HG03565 (cell line): ENCODE results near the gene SLC44A1.

Source experiments
- ATAC-seq: cut with Tn5 transposase; IDR thresholded peaks from one replicate; pipeline ENCODE4 v1.9.1; 2021; ENCODE audit warnings: mild to moderate bottlenecking, moderate library complexity; ENCODE audit not compliant: unreplicated experiment

The SLC44A1 gene

GRCh38 chr9:105455836-105456475 is 211.5 kb downstream of the SLC44A1 start:
- no peak for ATAC-seq

DNA sequence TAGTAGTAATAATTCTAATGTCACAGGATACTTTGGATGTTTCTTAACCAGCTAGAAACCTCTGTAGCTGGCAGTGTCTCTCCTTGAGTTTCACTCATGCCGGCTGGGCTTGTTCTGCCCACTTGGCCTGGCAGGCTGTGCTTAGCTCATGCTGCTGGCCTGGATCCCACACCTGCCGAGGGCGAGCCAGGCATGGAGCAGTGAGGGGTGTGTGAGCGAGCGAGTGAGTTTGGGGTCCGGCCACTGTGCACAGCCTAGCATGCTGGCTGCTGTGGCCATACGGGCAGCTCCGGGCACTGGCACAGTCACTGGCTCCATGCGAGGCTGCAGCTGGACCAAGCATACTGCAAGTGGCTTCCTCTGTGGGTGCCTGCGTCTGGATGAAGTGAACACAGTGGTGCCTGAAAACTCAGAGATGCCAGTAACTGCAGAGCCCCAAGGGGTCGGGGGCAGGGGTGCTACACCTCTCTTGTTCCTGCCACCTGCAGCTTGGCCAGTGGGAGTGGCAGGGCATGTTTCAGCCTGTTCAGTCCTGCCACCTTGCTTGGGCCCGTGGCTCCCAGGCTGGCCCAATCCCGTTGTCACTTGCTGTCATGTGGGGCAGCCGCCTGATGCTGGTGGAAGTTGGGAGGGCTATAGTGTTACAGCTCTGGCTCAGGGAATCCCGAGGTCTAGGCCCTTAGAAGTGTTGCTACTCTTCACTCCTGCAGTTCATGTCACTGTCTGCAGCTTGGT is 213.3 kb downstream of the SLC44A1 start:
- no peak for ATAC-seq

- ATAC-seq = no peak
These were observed 214.0 kb downstream of the SLC44A1 start for GRCh38 chr9:105458404-105458803.

DNA sequence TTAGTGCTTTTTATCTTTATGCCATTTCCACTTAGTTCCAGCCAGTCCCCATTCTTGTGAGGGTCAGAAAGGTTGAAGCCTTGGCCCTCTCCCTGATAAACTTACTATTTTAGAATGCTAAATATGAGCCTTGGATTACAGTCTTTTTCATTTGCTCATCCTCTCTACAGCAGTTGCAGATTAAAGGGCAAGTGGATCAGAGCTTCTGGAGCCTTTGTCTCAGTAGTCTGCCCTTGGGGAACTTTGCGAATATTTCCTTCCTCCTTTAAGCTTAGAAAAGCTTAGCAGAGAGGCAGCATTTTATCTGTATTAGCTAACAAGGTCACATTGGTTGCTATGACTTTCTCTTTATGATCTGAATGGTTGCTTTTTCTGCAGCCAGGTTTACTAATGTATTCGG is 214.9 kb downstream of the SLC44A1 start:
- no peak for ATAC-seq

- no peak for ATAC-seq
These were observed 222.5 kb downstream of the SLC44A1 start for GRCh38 chr9:105466898-105467455.

DNA sequence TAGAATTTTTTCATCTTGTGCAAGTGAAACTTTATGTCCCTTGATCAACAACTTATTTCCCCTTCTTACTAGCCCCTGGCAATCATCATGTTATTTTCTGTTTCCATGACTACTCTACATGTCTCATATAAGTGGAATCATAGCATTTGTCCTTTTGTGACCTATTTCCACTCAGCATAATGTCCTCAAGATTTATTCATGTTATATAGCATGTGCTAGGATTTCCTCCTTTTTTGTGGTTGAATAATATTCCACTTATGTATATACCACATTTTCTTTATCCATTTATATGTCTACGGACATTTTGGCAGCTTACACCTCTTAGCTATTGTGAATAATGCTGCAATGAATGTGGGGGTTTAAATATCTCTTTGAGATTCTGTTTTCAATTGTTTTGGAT is 224.4 kb downstream of the SLC44A1 start:
- no peak for ATAC-seq

DNA sequence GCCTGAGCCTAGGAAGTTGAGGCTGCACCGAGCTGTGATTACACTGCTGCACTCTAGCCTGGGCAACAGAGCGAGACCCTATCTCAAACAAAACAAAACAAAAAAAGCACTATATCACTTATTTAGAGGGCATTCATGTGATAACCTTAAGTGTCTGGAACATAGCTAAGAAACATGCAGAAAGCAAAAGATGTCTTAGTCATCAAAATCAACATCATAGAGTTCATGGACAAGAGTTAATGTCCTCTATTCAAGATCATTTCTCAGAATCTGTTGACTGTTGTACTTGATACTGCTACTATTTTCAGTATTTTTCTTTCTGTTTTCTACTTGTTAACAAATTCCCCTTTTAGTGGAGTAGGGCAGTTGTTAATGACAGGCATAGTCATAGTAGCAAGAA is 228.8 kb downstream of the SLC44A1 start:
- ATAC-seq = no peak

- no peak for ATAC-seq
These were observed 230.9 kb downstream of the SLC44A1 start for GRCh38 chr9:105475302-105475701.

DNA sequence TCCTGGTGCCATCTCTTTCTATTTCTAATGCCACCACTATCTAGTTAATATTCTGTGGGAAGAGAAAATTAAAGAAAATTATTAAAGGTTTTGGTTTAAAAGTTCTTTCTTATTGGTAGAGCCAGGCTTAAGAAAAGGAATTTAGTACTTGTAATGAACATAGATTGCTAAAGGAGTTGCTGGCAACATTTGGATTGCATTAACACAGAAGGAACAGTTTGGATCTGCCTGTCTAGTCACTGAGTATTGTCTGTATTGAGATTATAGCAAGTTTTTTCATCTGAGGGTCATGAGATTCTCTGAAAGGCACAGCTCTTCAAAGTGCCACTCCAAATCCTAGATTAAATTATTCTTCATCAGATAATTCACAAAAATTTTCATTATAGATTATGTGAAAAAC is 235.4 kb downstream of the SLC44A1 start:
- no peak for ATAC-seq

DNA sequence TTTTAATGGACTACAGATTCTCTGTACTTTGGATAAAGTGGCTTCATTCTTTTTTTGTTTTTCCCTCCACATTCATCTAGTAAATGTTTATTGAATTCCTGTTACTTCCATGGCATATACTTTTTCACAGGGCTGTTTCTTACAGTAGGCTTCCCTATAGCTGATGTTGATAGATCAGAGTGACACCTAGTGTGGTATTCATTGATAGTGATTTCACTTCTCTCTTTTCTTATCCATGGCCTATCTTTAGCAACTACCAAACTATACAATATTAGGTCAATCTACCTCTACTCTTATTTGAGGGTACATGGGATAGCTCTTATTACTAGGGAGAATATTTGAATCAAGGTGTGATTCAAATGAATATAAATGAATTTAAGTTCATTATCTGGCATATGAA is 239.2 kb downstream of the SLC44A1 start:
- peak; percentile 88 for ATAC-seq

DNA sequence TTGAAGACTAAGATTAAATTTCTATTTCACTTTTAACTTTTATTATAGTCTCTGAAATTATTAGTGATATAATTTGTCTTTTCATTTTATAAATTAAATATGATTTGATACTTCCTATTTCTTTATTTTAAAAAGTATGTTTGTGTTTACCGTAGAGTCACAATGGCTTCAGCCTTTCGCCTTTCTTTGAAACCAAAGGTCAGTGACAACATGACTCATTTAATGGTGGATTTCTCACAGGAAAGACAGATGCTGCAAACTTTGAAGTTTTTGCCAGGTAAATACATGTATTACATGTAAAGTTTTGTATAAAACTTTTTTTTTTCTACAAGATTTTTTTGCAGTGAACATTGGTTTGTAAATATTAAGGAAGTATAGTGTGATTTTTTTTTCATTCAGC is 239.8 kb downstream of the SLC44A1 start:
- no peak for ATAC-seq

- ATAC-seq = no peak
These were observed 240.7 kb downstream of the SLC44A1 start for GRCh38 chr9:105485131-105485530.
